ENCODE data around the gene SPAG8.

DNA sequence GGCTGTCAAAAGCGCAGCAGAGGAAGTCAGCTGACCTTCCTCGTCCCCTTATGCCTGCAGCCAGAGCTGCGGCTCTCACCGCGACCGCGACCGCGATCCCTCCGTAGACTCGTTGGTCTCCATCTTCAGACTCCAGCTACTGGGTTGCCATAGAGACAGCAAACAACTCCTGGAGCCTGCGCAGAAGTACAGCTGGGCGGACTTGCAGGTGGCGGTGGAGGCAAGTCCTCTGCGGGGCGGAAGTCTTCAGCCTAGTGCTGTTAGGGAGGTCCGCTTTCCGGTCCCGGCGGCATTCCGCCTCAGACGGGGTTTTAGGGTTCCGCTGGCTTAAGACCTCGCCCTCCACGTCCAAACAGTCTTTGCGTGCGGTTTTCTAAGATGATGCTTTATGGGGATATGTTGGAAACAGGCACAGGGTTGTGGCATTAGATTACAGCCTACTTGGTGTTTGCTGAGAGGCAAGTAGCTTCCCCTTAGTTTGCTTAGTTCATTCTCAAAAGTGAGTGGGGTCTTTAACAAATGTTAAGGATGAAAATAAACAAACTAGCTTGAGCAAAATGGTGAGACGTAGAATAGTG lies at the start of gene SPAG8:
- TF ChIP-seq EZH2 (IDR thresholded peaks at IDR 0.05; ENCODE audit: insufficient read depth, poor library complexity, severe bottlenecking) (no peak), EZH2phosphoT487 (IDR thresholded peaks at IDR 0.05; ENCODE audit: insufficient read depth, low read depth) (no peak)
